Measurements from ENCODE around the gene WDR45B. TPM values are rescaled to one million over a fixed set of nuclear protein-coding genes. Genes with fewer than 3 reads are reported as not detected.

Gene WDR45B
- polyA plus RNA-seq, 1 donor, result 65.7 TPM

DNA sequence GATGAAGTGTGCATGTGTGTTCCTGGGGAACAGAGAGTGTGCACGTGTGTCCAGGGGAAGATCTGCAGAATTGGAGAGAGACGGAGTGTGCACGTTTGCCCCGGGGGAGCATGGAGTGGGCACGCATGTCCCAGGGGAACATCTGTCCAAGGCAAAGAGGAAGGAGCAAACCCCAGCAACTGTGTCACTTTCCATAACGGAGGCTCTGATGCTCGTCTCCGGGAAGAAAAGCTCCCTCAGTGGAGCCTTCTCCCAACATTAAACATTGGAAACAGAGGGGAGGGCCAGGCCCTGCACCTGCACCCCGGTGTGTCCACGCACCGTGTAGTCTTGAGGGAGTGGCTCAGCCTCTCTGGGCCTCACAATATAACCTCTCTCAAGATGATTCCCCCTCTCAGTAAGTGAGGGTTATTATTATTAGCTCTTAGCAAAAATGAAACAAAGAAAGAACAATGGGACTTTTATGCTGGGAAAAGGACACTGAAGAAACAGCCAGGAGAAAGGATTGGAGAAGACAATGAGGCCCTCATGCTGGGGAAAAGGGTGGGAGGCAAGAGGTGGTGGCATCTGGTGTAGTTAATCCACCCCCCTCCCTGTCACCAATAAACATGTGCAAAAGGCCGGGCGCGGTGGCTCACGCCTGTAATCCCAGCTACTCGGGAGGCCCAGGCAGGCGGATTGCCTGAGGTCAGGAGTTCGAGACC is 42.7 kb upstream of the WDR45B start:
- H3K27ac ChIP-seq (ENCODE audit: low read length), result no peak overlapping the region
- H3K9me3 ChIP-seq (ENCODE audit: control insufficient read depth, low read depth, low read length), result peaks cover 3% of the 10 kb centered on the region
- peaks cover 5% of the 10 kb centered on the region for H3K36me3 ChIP-seq (ENCODE audit: control insufficient read depth, insufficient read depth, low read length)
- no peak for DNase-seq
- no peak overlapping the region for H3K4me3 ChIP-seq (ENCODE audit: low read length)
- no CpG with 5 or more reads among the region's 18 CpGs for WGBS (ENCODE audit: insufficient coverage, low lambda C conversion rate)
- no peaks in the 10 kb centered on the region for H3K27me3 ChIP-seq (ENCODE audit: control insufficient read depth, insufficient read depth, low read length)
- no peaks in the 10 kb centered on the region for H3K4me1 ChIP-seq (ENCODE audit: control insufficient read depth, insufficient read depth, low read length)

DNA sequence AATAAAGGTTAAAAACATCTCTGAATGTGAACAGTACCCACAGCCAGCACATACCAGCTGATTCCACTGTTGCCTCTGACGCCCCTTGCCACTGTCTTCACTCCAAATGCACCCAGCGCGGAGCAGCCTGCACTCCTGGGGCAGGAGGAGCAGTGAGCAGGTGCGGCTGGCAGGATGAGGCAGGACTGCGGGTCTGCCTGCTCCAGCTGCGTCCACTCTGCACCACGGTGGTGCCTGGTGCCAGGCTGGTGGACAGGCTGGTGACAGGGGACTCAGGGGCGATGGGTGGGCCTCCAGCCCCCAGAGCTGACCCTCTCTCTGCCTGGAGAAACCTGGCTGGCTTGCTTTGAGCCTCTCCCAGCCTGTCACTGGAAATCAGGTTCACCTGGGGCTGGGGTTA is 40.8 kb upstream of the WDR45B start:
- H3K36me3 ChIP-seq (ENCODE audit: control insufficient read depth, insufficient read depth, low read length), result peaks cover 6% of the 10 kb centered on the region
- H3K9me3 ChIP-seq (ENCODE audit: control insufficient read depth, low read depth, low read length), result no peaks in the 10 kb centered on the region
- no peak for DNase-seq
- peaks cover 7% of the 10 kb centered on the region for H3K4me1 ChIP-seq (ENCODE audit: control insufficient read depth, insufficient read depth, low read length)
- no peak overlapping the region for H3K27ac ChIP-seq (ENCODE audit: low read length)
- H3K27me3 ChIP-seq (ENCODE audit: control insufficient read depth, insufficient read depth, low read length), result no peaks in the 10 kb centered on the region
- no CpG with 5 or more reads among the region's 8 CpGs for WGBS (ENCODE audit: insufficient coverage, low lambda C conversion rate)
- H3K4me3 ChIP-seq (ENCODE audit: low read length), result no peak overlapping the region

DNA sequence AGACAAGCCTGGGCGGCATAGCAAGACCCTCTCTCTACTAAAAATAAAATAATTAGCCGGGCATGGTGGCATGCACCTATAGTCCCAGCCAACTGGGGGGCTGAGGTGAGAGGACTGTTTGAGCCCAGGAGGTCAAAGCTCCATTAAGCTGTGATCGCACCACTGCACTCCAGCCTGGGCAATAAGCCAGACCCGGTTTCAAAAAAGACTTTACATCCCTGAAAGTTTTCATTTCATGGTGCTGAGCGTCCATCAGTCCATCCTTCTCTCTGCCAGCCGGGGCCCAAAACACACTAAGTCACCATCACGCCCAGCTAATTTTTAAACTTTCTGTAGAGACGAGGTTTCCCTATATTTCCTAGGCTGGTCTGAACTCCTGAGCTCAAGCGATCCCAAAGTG is 39.6 kb upstream of the WDR45B start:
- Histone ChIP-seq H3K27ac (ENCODE audit: low read length) (no peak overlapping the region), H3K27me3 (ENCODE audit: control insufficient read depth, insufficient read depth, low read length) (no peaks in the 10 kb centered on the region), H3K4me3 (ENCODE audit: low read length) (no peak overlapping the region), H3K4me1 (ENCODE audit: control insufficient read depth, insufficient read depth, low read length) (peaks cover 7% of the 10 kb centered on the region), H3K9me3 (ENCODE audit: control insufficient read depth, low read depth, low read length) (no peaks in the 10 kb centered on the region), H3K36me3 (ENCODE audit: control insufficient read depth, insufficient read depth, low read length) (peaks cover 6% of the 10 kb centered on the region)
- no peak for DNase-seq
- no CpG with 5 or more reads among the region's 9 CpGs for WGBS (ENCODE audit: insufficient coverage, low lambda C conversion rate)

DNA sequence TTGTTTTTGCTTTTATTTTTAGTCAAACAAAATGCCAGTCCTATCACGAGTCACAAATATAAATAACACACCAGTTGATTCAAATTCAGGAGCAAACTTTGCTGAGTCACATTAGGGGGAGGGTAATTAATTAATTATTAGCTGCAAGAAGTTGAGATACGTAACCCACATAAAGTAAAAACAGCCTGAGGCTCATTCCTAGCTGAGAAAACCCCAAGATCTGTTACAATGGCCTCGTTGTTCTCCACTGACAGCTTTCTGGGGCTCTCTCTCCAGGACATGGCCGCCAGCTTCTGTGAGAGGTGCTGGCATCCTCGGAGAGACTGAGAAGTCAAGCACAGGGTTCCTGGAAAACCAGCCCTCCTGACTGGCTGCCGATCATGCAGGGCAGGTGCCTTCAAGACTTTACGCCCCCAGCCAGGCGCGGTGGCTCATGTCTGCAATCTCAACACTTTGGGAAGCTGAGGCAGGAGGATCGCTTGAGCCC is 39.2 kb upstream of the WDR45B start:
- Histone ChIP-seq H3K4me1 (ENCODE audit: control insufficient read depth, insufficient read depth, low read length) (peaks cover 7% of the 10 kb centered on the region), H3K27me3 (ENCODE audit: control insufficient read depth, insufficient read depth, low read length) (no peaks in the 10 kb centered on the region), H3K27ac (ENCODE audit: low read length) (no peak overlapping the region), H3K9me3 (ENCODE audit: control insufficient read depth, low read depth, low read length) (no peaks in the 10 kb centered on the region), H3K4me3 (ENCODE audit: low read length) (no peak overlapping the region), H3K36me3 (ENCODE audit: control insufficient read depth, insufficient read depth, low read length) (peaks cover 6% of the 10 kb centered on the region)
- DNase-seq, result peak in 1 of 2 donors; percentile 42
- WGBS (ENCODE audit: insufficient coverage, low lambda C conversion rate), result no CpG with 5 or more reads among the region's 10 CpGs

DNA sequence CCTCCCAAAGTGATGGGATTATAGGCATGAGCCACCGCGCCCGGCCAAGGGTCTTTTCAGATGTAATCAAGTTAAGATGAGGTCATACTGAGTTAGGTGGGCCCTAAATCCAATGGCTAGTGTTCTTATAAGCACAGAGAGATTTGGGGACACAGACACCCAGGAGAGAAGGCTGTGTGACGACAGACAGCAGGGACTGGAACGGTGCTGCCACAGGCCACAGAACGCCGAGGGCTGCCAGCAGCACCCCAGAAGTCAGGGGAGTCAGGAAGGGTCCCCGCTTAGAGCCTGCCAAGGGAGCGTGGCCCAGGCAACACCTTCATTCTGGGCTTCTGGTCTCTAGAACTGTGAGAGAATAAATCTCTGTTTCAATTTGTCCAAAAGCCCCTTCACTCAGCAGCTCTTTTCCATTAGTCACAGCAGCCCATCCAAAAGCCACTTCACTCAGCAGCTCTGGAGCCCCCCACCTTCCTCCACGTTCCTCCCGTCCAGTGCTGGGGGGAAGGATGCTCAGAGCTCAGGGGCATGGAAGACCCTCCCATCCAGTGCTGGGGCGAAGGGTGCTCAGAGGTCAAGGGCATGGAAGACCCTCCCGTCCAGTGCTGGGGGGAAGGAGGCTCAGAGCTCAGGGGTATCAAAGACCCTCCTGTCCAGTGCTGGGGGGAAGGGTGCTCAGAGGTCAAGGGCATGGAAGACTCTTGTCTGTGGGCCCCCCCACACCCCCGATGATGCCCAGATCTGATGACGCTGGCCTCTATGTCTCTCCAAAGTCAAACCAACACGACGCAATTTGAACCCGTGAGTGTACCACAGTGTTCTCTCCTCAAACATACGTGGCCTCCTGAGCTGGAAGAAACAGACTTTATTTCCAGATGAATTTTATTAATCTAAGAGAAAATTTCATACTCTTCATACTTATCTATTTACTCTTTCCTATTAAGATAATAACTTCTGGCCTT is 38.4 kb upstream of the WDR45B start:
- DNase-seq, result no peak
- WGBS (ENCODE audit: insufficient coverage, low lambda C conversion rate), result 91% methylated on average over 4 of the region's 19 CpGs

DNA sequence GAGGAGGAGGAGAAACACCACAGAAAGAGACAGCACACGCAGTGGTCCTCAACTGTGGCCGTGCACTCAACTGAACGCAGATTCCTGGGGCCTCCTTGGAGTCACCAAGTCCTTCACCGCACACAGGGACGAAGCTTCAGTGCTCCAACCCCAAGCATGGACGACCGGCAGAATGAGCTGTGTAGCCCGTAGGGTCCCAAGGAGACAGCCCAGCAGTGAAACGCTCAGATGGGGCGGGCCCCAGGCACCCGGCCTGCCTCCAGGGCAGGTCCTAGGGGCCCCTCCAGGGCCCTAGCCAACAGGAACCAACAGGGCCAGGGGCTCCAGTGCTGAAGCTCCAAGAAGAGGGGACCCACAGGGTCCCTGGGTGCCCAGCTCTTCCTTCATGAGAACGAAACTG is 37.0 kb upstream of the WDR45B start:
- no peak overlapping the region for H3K4me3 ChIP-seq (ENCODE audit: low read length)
- H3K27ac ChIP-seq (ENCODE audit: low read length), result no peak overlapping the region
- H3K36me3 ChIP-seq (ENCODE audit: control insufficient read depth, insufficient read depth, low read length), result peaks cover 2% of the 10 kb centered on the region
- no peak for DNase-seq
- no CpG with 5 or more reads among the region's 12 CpGs for WGBS (ENCODE audit: insufficient coverage, low lambda C conversion rate)
- H3K9me3 ChIP-seq (ENCODE audit: control insufficient read depth, low read depth, low read length), result peaks cover 3% of the 10 kb centered on the region
- no peaks in the 10 kb centered on the region for H3K27me3 ChIP-seq (ENCODE audit: control insufficient read depth, insufficient read depth, low read length)
- peaks cover 7% of the 10 kb centered on the region for H3K4me1 ChIP-seq (ENCODE audit: control insufficient read depth, insufficient read depth, low read length)

More for the DNA sequence above, 38.4 kb upstream of the WDR45B start:
- Histone ChIP-seq H3K9me3 (ENCODE audit: control insufficient read depth, low read depth, low read length) (peaks cover 3% of the 10 kb centered on the region), H3K36me3 (ENCODE audit: control insufficient read depth, insufficient read depth, low read length) (peaks cover 6% of the 10 kb centered on the region), H3K4me1 (ENCODE audit: control insufficient read depth, insufficient read depth, low read length) (peaks cover 7% of the 10 kb centered on the region), H3K27me3 (ENCODE audit: control insufficient read depth, insufficient read depth, low read length) (no peaks in the 10 kb centered on the region), H3K27ac (ENCODE audit: low read length) (no peak overlapping the region), H3K4me3 (ENCODE audit: low read length) (no peak overlapping the region)

DNA sequence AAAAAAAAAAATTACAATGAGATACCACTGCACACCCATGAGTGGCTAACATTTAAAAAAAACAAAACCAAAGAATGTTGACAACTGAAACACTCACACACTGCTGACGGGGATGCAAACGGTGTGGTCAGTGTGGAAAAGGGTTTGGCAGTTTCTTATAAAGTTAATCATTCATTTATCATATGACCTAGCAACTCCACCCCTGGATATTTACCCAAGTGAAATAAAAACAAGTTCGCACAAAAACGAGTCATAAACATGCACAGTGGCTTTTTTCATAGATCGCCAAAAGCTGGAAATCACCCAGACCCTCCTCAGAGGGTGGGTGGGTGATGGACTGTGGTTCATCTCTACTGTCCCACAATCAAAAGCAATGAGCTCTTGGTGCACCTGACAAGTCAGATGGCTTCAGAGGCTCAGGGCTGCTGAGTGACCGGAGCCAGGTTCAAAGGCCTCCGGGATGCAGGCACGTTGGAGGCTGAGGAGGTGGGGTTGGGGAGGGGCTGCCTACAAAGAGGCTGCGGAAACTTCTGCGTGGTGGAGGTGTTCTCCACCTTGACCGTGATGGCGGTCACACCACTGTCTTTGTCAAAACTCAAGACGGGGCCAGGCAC is 36.1 kb upstream of the WDR45B start:
- whole genome bisulfite sequencing (ENCODE audit: insufficient coverage, low lambda C conversion rate), result no CpG with 5 or more reads among the region's 13 CpGs
- peak overlapping the region; percentile 13 for H3K4me3 ChIP-seq (ENCODE audit: low read length)

DNA sequence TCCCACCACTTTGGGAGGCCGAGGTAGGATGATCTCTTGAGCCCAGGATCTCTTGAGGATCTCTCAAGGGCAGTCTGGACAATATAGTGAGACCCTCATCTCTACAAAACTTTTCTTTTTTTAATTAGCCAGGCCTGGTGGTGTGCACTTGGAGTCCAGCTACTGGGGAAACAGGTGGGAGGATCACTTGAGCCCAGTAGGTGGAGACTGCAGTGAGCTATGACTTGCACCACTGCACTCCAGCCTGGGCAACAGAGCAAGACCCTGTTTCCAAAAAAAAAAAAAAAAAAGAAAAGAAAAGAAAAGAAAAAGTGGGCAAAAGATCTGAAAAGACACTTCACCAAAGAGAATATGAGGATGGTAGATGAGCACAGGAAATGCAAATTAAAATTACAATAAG is 35.3 kb upstream of the WDR45B start:
- Histone ChIP-seq H3K4me1 (ENCODE audit: control insufficient read depth, insufficient read depth, low read length) (peaks cover 7% of the 10 kb centered on the region), H3K4me3 (ENCODE audit: low read length) (no peak overlapping the region), H3K36me3 (ENCODE audit: control insufficient read depth, insufficient read depth, low read length) (peaks cover 2% of the 10 kb centered on the region), H3K27me3 (ENCODE audit: control insufficient read depth, insufficient read depth, low read length) (no peaks in the 10 kb centered on the region), H3K9me3 (ENCODE audit: control insufficient read depth, low read depth, low read length) (peaks cover 11% of the 10 kb centered on the region), H3K27ac (ENCODE audit: low read length) (peak overlapping the region; percentile 79)
- no peak for DNase-seq
- no CpG with 5 or more reads among the region's 1 CpG for WGBS (ENCODE audit: insufficient coverage, low lambda C conversion rate)

More for the DNA sequence above, 36.1 kb upstream of the WDR45B start:
- peak; percentile 78 to 90 for DNase-seq
- Histone ChIP-seq H3K27ac (ENCODE audit: low read length) (peak overlapping the region; percentile 79), H3K36me3 (ENCODE audit: control insufficient read depth, insufficient read depth, low read length) (peaks cover 2% of the 10 kb centered on the region), H3K4me1 (ENCODE audit: control insufficient read depth, insufficient read depth, low read length) (peaks cover 7% of the 10 kb centered on the region), H3K9me3 (ENCODE audit: control insufficient read depth, low read depth, low read length) (peaks cover 11% of the 10 kb centered on the region), H3K27me3 (ENCODE audit: control insufficient read depth, insufficient read depth, low read length) (no peaks in the 10 kb centered on the region)

DNA sequence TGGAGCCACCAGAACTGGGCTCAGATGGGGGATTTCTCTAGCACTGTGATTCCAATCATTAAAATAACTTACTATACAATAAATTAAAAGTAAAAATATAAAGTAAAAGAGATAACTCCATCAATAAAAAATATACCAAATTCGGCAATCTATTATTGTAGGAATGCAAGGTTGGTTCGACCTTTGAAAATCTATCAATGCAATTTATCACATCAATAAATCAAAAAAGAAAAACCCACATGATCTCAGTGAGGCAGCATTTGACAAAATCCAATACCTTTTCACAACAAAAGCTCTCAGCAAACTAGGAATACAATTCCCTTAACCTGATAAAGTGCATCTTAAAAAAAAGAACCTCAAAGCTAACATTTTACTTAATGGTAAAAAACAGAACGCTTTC is 33.3 kb upstream of the WDR45B start:
- H3K36me3 ChIP-seq (ENCODE audit: control insufficient read depth, insufficient read depth, low read length), result peaks cover 2% of the 10 kb centered on the region
- H3K9me3 ChIP-seq (ENCODE audit: control insufficient read depth, low read depth, low read length), result peaks cover 11% of the 10 kb centered on the region
- H3K27me3 ChIP-seq (ENCODE audit: control insufficient read depth, insufficient read depth, low read length), result no peaks in the 10 kb centered on the region
- H3K27ac ChIP-seq (ENCODE audit: low read length), result no peak overlapping the region
- no peak overlapping the region for H3K4me3 ChIP-seq (ENCODE audit: low read length)
- no peak for DNase-seq
- 100% methylated on average over 2 of the region's 3 CpGs for WGBS (ENCODE audit: insufficient coverage, low lambda C conversion rate)
- H3K4me1 ChIP-seq (ENCODE audit: control insufficient read depth, insufficient read depth, low read length), result peaks cover 7% of the 10 kb centered on the region

All from large intestine (tissue), 3 donors.